Mononuclear cell (primary cell): ENCODE data around the gene CWC27. TPM values are rescaled to one million over a fixed set of nuclear protein-coding genes. Genes with fewer than 3 reads are reported as not detected.

ENCODE experiments used
- H3K27me3 ChIP-seq: 2 replicates; pipeline ENCODE4 v1.6.0; 2011; ENCODE audit warnings: low read length, control low read depth; ENCODE audit not compliant: insufficient read depth
- H3K4me1 ChIP-seq: 2 replicates; pipeline ENCODE4 v1.5.1; 2011; ENCODE audit warnings: mild to moderate bottlenecking, low read length, control low read depth; ENCODE audit not compliant: insufficient read depth
- H3K4me3 ChIP-seq: 2 replicates; pipeline ENCODE4 v1.5.1; 2011; ENCODE audit warnings: mild to moderate bottlenecking, low read length, moderate library complexity
- H3K9me3 ChIP-seq: 2 replicates; pipeline ENCODE4 v1.5.1; 2011; ENCODE audit warnings: low read depth, mild to moderate bottlenecking, control low read depth, low read length
- total RNA-seq: library from RNA; depleted of rRNA; stranded (reverse); fragments of >200 nt; gene quantifications from one replicate; pipeline ENCODE4 v1.2.3, GENCODE V29; 2012

Gene CWC27
- total RNA-seq, 1 donor = 19.2 TPM

GRCh38 chr5:64947801-64948200 is 179.1 kb downstream of the CWC27 start:
- Histone ChIP-seq H3K9me3 (no peaks in the 10 kb centered on the region), H3K27me3 (no peaks in the 10 kb centered on the region), H3K4me3 (no peak overlapping the region), H3K4me1 (no peaks in the 10 kb centered on the region)

GRCh38 chr5:64949331-64949730 is 180.6 kb downstream of the CWC27 start:
- no peak overlapping the region for H3K4me3 ChIP-seq
- H3K9me3 ChIP-seq = no peaks in the 10 kb centered on the region
- H3K27me3 ChIP-seq = no peaks in the 10 kb centered on the region
- no peaks in the 10 kb centered on the region for H3K4me1 ChIP-seq

- Histone ChIP-seq H3K9me3 (no peaks in the 10 kb centered on the region), H3K27me3 (no peaks in the 10 kb centered on the region), H3K4me3 (no peak overlapping the region), H3K4me1 (no peaks in the 10 kb centered on the region)
These were observed 184.4 kb downstream of the CWC27 start for GRCh38 chr5:64952951-64953673.

- no peak overlapping the region for H3K4me3 ChIP-seq
- no peaks in the 10 kb centered on the region for H3K9me3 ChIP-seq
- H3K27me3 ChIP-seq = no peaks in the 10 kb centered on the region
- H3K4me1 ChIP-seq = no peaks in the 10 kb centered on the region
These were observed 185.8 kb downstream of the CWC27 start for GRCh38 chr5:64954518-64954917.

GRCh38 chr5:64958757-64959391 is 190.1 kb downstream of the CWC27 start:
- Histone ChIP-seq H3K4me3 (no peak overlapping the region), H3K27me3 (no peaks in the 10 kb centered on the region), H3K9me3 (peaks cover 6% of the 10 kb centered on the region), H3K4me1 (no peaks in the 10 kb centered on the region)

GRCh38 chr5:64963278-64963677 is 194.5 kb downstream of the CWC27 start:
- H3K4me1 ChIP-seq = no peaks in the 10 kb centered on the region
- H3K27me3 ChIP-seq = no peaks in the 10 kb centered on the region
- H3K4me3 ChIP-seq = no peak overlapping the region
- H3K9me3 ChIP-seq = peaks cover 6% of the 10 kb centered on the region

GRCh38 chr5:64968591-64969110 is 199.9 kb downstream of the CWC27 start:
- no peaks in the 10 kb centered on the region for H3K27me3 ChIP-seq
- H3K9me3 ChIP-seq = peaks cover 1% of the 10 kb centered on the region
- H3K4me3 ChIP-seq = no peak overlapping the region
- H3K4me1 ChIP-seq = no peaks in the 10 kb centered on the region

GRCh38 chr5:64969578-64969977 is 200.8 kb downstream of the CWC27 start:
- no peaks in the 10 kb centered on the region for H3K9me3 ChIP-seq

GRCh38 chr5:64971513-64971912 is 202.8 kb downstream of the CWC27 start:
- H3K4me1 ChIP-seq = no peaks in the 10 kb centered on the region
- no peaks in the 10 kb centered on the region for H3K27me3 ChIP-seq
- no peaks in the 10 kb centered on the region for H3K9me3 ChIP-seq
- no peak overlapping the region for H3K4me3 ChIP-seq

More at GRCh38 chr5:64969578-64969977, 200.8 kb downstream of the CWC27 start:
- H3K27me3 ChIP-seq = no peaks in the 10 kb centered on the region
- H3K4me1 ChIP-seq = no peaks in the 10 kb centered on the region
- no peak overlapping the region for H3K4me3 ChIP-seq

GRCh38 chr5:64971990-64972389 is 203.3 kb downstream of the CWC27 start:
- no peaks in the 10 kb centered on the region for H3K27me3 ChIP-seq
- no peaks in the 10 kb centered on the region for H3K9me3 ChIP-seq

GRCh38 chr5:64972591-64972990 is 203.9 kb downstream of the CWC27 start:
- Histone ChIP-seq H3K4me1 (no peaks in the 10 kb centered on the region), H3K4me3 (no peak overlapping the region), H3K9me3 (no peaks in the 10 kb centered on the region), H3K27me3 (no peaks in the 10 kb centered on the region)

More at GRCh38 chr5:64971990-64972389, 203.3 kb downstream of the CWC27 start:
- Histone ChIP-seq H3K4me3 (no peak overlapping the region), H3K4me1 (no peaks in the 10 kb centered on the region)

- Histone ChIP-seq H3K27me3 (no peaks in the 10 kb centered on the region), H3K9me3 (no peaks in the 10 kb centered on the region)
These were observed 204.5 kb downstream of the CWC27 start for GRCh38 chr5:64973215-64973614.

GRCh38 chr5:64977779-64978178 is 209.0 kb downstream of the CWC27 start:
- H3K27me3 ChIP-seq = no peaks in the 10 kb centered on the region
- H3K4me1 ChIP-seq = no peaks in the 10 kb centered on the region
- no peak overlapping the region for H3K4me3 ChIP-seq
- no peaks in the 10 kb centered on the region for H3K9me3 ChIP-seq

More at GRCh38 chr5:64973215-64973614, 204.5 kb downstream of the CWC27 start:
- Histone ChIP-seq H3K4me3 (no peak overlapping the region), H3K4me1 (no peaks in the 10 kb centered on the region)

GRCh38 chr5:64978546-64978945 is 209.8 kb downstream of the CWC27 start:
- no peak overlapping the region for H3K4me3 ChIP-seq
- no peaks in the 10 kb centered on the region for H3K27me3 ChIP-seq
- no peaks in the 10 kb centered on the region for H3K4me1 ChIP-seq
- no peaks in the 10 kb centered on the region for H3K9me3 ChIP-seq

- no peaks in the 10 kb centered on the region for H3K4me1 ChIP-seq
- no peaks in the 10 kb centered on the region for H3K9me3 ChIP-seq
- no peak overlapping the region for H3K4me3 ChIP-seq
- no peaks in the 10 kb centered on the region for H3K27me3 ChIP-seq
These were observed 210.8 kb downstream of the CWC27 start for GRCh38 chr5:64979531-64979930.
